NOMO-1 treated with DMSO at 0.1 percent for 48 hours (cell line): ENCODE data around the gene JAK1.

Experiments used
- DNase-seq: peaks from one replicate; lab custom pipeline; 2025; ENCODE audit not compliant: unreplicated experiment; lab: John Stamatoyannopoulos, UW

The JAK1 gene

GRCh38 chr1:64798872-64799271 is 167.5 kb downstream of the JAK1 start:
- DNase-seq, result no peak

- no peak for DNase-seq
Measured at GRCh38 chr1:64790832-64791487, 175.4 kb downstream of the JAK1 start.
